Progenitor cell of endocrine pancreas (in vitro differentiated cells): ENCODE measurements around the gene SERINC3. TPM values are rescaled to one million over a fixed set of nuclear protein-coding genes. Genes with fewer than 3 reads are reported as not detected.

Experiments used
- DNase-seq: peaks from one replicate; pipeline ENCODE4 v3.0.0; 2021; ENCODE audit warnings: low spot score; ENCODE audit not compliant: unreplicated experiment
- H3K27ac Mint-ChIP-seq: 2 replicates; pipeline ENCODE4 v1.8.0; 2021; ENCODE audit warnings: mild to moderate bottlenecking, moderate library complexity, mixed read lengths
- H3K27me3 Mint-ChIP-seq: 2 replicates; pipeline ENCODE4 v1.8.0; 2021; ENCODE audit warnings: mixed read lengths
- H3K36me3 Mint-ChIP-seq: 2 replicates; pipeline ENCODE4 v1.8.0; 2022; ENCODE audit warnings: mixed read lengths; ENCODE audit not compliant: insufficient read depth
- H3K4me1 Mint-ChIP-seq: 2 replicates; pipeline ENCODE4 v1.8.0; 2021; ENCODE audit warnings: low read depth, mixed read lengths
- H3K4me3 Mint-ChIP-seq: 2 replicates; pipeline ENCODE4 v1.8.0; 2021; ENCODE audit warnings: low read depth, mild to moderate bottlenecking, moderate library complexity, mixed read lengths
- H3K9me3 Mint-ChIP-seq: 2 replicates; pipeline ENCODE4 v1.8.0; 2021; ENCODE audit warnings: low read depth, mixed read lengths
- CTCF ChIP-seq: fragments of 200-600 bp; sonication (generic); IDR thresholded peaks from one replicate; pipeline ENCODE4 v1.5.0; 2021; ENCODE audit warnings: antibody characterized with exemption, mild to moderate bottlenecking; ENCODE audit not compliant: unreplicated experiment
- total RNA-seq: library from RNA; stranded (reverse); gene quantifications from 2 replicates; pipeline ENCODE4 v1.2.1, GENCODE V29; 2021

The SERINC3 gene
- total RNA-seq, 1 donor from 2014 or later: 36.8 TPM

- Mint-ChIP-seq H3K4me3 (no peak overlapping the region), H3K4me1 (no peaks in the 10 kb centered on the region), H3K27ac (no peak overlapping the region), H3K36me3 (peaks cover 25% of the 10 kb centered on the region), H3K27me3 (no peaks in the 10 kb centered on the region), H3K9me3 (no peaks in the 10 kb centered on the region)
- DNase-seq: no peak
- TF ChIP-seq CTCF: no peak
Measured at GRCh38 chr20:44495802-44496481, 25.9 kb downstream of the SERINC3 start.

- no peak overlapping the region for H3K4me3 Mint-ChIP-seq
- H3K9me3 Mint-ChIP-seq: no peaks in the 10 kb centered on the region
- DNase-seq: no peak
- no peak for TF ChIP-seq CTCF
- H3K4me1 Mint-ChIP-seq: no peaks in the 10 kb centered on the region
- no peaks in the 10 kb centered on the region for H3K27me3 Mint-ChIP-seq
- H3K27ac Mint-ChIP-seq: no peak overlapping the region
- H3K36me3 Mint-ChIP-seq: peaks cover 21% of the 10 kb centered on the region
Measured at GRCh38 chr20:44495257-44495656, 26.6 kb downstream of the SERINC3 start.

- Mint-ChIP-seq H3K4me1 (no peaks in the 10 kb centered on the region), H3K9me3 (no peaks in the 10 kb centered on the region), H3K27me3 (no peaks in the 10 kb centered on the region), H3K4me3 (no peak overlapping the region), H3K36me3 (peaks cover 21% of the 10 kb centered on the region), H3K27ac (peak overlapping the region; percentile 79)
- no peak for DNase-seq
- TF ChIP-seq CTCF: no peak
Measured at GRCh38 chr20:44494681-44495080, 27.2 kb downstream of the SERINC3 start.

- Mint-ChIP-seq H3K9me3 (no peaks in the 10 kb centered on the region), H3K4me3 (no peak overlapping the region), H3K27ac (peak overlapping the region; percentile 79), H3K27me3 (no peaks in the 10 kb centered on the region), H3K4me1 (no peaks in the 10 kb centered on the region), H3K36me3 (peaks cover 21% of the 10 kb centered on the region)
- no peak for TF ChIP-seq CTCF
- no peak for DNase-seq
Measured at GRCh38 chr20:44494266-44494665, 27.6 kb downstream of the SERINC3 start.

- no peak overlapping the region for H3K4me3 Mint-ChIP-seq
- DNase-seq: no peak
- TF ChIP-seq CTCF: no peak
- H3K4me1 Mint-ChIP-seq: no peaks in the 10 kb centered on the region
- no peaks in the 10 kb centered on the region for H3K27me3 Mint-ChIP-seq
- H3K36me3 Mint-ChIP-seq: peaks cover 17% of the 10 kb centered on the region
- no peak overlapping the region for H3K27ac Mint-ChIP-seq
- no peaks in the 10 kb centered on the region for H3K9me3 Mint-ChIP-seq
Measured at GRCh38 chr20:44491635-44492395, 30.1 kb downstream of the SERINC3 start.
